GM19240 (cell line): ENCODE data around the gene BRCA2.

Source experiments
- DNase-seq: peaks from one replicate; pipeline ENCODE4 v3.0.0; 2011; ENCODE audit warnings: low spot score; ENCODE audit not compliant: insufficient read length

Gene BRCA2

DNA sequence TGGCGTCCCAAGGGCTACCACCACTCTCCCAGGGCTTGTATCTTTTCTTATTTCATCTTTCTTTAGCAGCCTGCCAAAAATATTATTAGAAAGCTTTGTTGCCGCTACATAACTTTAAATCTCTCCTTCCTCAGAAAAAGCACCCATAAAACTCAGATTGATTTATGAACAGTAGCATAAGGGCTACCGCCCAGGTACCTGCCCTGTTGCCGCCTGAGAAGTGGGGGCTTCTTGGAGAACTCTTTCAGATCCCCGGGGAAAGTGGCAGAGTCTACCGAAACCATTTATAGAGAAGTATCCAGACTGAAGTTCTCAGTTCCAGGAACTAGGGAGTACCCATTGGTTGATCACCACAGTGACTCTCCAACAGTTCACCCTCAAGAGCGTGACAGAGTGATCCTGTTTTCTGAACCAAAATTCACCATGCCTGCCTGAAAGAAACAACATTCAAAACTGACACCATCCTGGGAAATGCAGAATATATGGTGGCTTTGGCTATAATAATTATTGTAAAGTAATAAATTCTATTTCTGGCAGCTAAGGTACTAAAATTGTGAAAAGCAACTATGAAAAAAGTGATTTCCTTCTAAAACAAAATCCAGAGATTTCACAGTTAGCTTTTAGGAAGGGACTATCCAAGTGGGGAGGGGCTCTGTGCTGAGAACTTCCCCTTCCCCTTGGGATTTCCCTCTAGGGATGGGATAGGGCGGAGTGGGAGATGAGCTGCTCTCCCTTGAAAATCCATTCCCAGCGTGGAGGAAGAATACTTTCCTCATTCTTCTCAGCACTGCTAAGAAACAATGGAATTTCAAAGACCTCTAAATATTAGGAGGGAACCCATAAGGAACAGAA lies 113.5 kb downstream of the BRCA2 start:
- DNase-seq: no peak

DNA sequence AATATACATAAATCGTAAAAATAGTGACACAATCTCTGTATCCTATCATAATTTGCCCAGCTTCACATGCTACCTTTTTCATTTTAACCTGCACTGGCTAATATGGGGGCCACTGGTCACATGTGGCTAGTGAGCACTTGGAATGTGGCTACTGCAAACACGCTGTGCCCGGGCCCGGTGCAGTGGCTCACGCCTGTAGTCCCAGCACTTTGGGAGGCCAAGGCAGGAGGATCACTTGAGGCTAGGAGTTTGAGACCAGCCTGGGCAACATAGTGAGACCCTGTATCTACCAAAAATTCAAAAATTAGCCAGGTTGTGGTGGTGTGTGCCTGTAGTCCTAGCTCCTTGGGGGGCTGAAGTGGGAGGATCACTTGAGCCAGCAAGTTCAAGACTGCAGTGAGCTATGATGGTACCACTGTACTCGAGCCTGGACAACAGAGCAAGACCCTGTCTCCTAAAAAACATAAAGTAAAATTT lies 114.2 kb downstream of the BRCA2 start:
- no peak for DNase-seq

DNA sequence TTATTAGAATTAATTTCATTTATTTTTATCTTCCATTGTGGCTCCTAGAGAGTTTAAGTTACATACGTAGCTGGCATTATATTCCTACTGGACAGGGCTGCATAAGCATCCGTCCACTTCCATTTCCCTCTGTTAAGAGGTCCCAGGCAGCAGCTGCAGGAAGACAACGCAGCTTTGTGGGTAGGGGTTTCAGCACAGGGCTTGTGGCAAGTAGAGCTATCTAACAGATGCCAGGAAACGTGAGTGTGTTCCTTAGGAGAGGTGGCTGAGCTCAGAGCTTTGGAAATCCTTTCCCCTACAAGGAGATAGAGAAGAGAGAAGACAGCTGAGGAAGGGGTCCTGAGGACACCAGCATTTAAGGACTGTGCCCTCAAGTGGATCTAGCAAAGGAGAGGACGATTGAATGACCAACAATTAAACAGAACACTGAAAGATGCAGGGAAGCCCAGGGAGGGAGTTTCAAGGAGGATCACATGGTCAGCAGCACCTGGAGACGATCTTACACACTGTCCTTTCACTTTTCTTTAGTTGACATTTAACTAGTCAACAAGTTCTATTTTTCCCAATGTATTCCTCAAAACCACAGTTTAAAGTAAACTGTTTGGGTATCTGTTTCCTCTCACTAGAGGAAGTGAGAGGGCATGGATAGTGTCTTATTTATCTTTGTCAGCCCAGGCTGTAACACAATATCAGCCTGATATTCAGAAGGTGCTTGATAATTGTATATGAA lies 114.9 kb downstream of the BRCA2 start:
- DNase-seq: no peak

DNA sequence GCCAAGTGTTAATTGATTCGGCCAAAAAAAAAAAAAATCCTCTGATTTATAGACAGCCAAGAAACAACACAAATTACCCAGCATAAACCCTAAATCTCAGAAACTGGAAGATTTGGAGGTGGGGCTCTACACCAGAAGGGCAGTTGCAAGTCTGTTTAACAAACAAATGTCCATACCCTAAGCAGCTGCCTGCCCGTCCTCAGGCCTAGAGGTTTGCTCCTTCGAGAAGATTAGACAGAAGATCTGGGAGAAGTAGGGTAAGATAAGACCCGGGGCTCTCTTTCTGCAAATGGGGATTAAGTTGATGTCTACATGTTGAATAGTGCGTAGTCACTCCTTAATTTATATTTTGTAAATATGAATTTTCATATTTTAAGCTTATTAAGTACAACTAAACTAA lies 116.1 kb downstream of the BRCA2 start:
- DNase-seq: no peak

DNA sequence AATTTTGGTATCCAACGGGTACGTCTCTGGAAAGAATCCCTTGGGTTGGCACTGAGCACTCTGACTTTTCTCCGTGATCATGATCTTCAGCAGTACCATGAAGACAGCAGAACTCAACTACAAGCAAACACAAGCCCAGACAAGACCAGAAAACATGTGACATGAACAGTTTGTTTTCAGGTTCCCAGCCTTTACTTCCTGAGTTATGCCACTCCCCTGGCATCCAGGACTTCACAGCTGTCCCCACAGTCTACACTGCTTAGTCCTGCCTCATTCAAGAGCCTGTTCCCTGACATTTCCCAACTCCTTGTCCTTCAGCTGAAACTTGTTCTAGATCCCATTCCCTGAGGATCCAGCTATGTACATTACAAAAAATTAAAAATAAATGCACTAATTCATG lies 117.5 kb downstream of the BRCA2 start:
- no peak for DNase-seq

DNA sequence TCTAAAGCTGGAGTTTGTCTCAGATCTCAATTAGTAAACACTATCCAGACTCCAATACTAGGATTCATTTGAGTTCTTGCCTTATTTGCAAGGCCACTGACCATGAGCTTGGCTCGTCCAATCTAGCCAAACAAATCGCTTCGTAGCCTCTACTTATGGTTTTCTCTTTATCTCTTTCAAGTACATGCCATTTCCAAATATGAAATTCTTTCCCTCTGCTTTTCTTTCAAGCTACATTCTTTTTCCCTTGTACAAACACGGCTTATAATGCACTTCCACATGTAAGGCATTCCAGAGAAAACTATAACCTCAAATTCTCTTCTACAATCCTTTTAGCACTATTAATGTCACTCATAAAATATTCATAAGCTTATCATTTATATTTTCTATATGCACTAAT lies 123.6 kb downstream of the BRCA2 start:
- no peak for DNase-seq

DNA sequence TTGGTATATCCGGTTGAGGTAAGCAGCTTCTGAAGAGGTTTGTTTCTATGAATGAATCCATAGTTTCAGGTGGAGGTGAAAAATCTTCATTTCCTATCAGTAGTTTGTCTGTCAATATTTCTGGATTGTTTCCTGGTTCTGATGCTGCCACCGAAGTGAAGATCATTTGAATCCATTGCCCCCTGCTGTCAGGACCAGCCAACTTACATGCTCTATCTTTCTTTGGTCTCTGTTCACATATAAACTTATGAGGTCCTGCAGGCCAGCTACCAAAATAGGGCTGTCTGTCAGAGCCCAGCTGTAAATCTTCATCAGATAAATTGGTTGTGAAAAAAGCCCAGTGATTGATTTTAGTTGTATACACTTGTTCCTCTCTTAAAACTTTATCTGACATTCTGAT lies 127.8 kb downstream of the BRCA2 start:
- no peak for DNase-seq

DNA sequence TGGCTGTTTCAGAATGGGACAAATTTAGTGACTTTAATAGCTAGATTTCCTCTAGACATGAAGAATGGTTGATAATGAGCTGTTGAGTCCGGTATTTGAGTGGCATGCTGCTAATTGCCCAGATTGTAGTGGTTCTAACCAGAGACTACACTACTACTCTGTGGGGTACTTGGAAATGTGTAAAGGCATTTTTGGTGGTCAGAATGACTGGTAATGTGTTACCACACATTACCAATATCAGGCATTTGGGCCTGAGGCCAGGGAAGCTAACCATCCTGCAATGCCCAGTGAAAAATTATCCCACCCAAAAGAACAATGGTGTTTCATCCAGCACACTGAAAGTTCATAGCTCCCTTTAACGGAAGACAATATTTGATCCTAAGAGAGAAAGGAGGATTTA lies 130.2 kb downstream of the BRCA2 start:
- no peak for DNase-seq

DNA sequence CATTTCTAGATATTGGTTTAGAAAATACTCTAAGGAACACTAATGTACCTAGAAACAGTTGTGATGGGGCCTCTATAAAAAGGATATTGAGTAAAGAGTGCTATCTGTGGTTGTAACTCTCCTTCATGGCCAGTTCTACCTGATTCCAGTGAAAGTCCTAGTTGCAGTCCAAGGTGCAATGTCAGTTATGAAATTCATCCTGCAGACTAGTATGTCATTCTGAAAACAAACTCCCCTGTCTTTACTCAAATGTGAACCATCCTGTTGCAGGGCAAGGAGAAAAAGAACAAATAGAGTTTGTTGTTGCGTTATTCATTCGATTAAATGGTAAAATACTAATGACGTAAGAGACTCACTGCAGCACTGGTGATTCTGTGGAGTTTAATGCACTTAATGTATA lies 130.9 kb downstream of the BRCA2 start:
- DNase-seq: no peak

DNA sequence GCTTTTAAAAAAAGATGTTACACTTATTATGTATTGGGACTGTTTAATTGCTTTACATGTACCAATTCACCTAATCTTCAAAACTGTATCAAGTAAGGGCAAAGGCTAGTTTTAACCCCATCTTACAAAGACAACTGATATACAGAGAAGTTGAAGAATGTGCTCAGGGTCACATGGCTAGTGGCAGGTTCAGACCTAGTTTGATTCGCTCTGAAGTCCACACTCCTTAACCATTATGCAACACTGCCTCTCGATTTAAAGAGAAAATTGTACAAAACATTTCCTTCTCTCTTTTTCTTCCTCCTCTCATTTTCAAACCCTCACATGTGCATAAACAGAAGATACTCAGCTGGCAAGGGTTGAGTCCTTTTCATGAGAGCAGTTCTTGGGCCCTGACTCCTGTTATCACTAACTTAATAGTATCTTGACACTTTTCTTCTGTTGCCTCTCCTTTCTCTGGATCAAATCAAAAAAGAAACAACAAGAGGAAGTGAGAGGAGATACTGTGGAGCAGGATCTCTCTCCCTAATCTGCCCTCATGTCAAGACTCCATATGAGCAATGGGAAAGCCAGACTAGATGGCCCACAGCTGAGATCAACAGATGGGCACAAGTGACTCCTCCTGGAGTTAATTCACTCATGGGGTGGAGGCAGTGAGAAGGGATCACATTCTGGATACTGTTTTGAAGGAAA lies 131.6 kb downstream of the BRCA2 start:
- DNase-seq: no peak

DNA sequence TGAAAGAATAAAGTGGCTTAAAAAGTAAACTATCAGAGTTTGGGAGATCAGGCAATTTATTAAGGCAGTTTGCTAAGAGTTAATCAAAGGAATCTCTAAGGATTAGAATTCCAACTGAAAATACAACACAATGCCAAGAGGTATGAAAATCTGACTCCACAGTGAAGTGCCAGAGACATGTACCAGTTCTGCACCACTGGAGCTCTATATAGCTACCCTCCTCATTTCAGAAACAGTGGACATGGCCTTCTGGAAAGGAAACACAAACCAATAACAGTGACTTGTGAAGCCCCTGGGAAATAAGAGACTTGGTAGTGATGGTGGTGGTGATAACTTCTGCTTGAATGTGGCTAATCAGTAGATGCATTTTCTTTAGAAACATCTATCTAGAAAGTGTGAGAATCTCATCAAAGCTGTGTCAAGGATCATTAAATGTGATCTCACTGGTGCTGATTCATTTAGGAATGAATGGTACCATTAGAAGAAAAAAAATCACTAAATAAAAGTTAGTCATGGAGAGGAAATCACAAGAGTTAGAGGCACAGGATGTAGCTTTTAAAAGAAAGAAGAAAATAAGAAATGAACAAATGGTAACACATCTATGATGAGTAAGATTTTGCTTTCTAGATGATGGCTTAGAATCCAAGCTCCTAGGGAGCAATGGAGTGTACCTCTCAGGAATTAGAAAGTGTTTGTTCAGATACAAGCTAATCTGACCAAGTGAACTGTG lies 132.8 kb downstream of the BRCA2 start:
- no peak for DNase-seq

DNA sequence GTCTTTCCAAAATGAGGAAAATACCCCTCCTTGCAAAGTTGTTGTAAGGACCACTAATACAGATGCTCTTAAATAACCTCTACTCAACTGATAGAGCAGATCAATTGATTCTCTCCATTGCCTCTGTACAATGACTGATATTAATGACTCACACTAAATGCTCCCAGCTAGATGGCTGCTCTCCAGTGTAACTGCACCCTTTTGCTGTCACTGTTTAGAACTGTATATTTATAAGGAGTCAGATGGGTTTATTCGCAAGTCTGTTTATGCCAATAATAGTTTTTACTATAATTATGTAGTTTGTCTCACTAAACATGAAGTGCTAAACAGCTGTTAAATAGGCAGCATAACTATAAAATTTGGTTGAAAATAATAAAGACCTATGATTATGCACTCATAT lies 133.7 kb downstream of the BRCA2 start:
- no peak for DNase-seq
